Esophagus mucosa (tissue), 1 donor: ENCODE data around the gene TEP1. TPM values are rescaled to one million over a fixed set of nuclear protein-coding genes. Genes with fewer than 3 reads are reported as not detected.
A peak's percentile ranks its signal among the peaks of the same experiment; 100 is the strongest.
"Not testable (repeated sequence)": the region's sequence is repeated elsewhere in the genome, so short reads cannot be mapped to it uniquely, and the experiment has no call there.

Source experiments
- ATAC-seq: fragments of 200-7000 bp; cut with Tn5 transposase; one replicate; pipeline ENCODE4 v1.9.1; 2020
- total RNA-seq: library from RNA; stranded (reverse); gene quantifications from one replicate; pipeline ENCODE4 v1.2.4, GENCODE V29; 2023
- donor health status: DM: yes; HTN: yes; CAD: no.

TEP1 gene
- total RNA-seq, 1 donor from 2014 or later: 17.2 TPM

- ATAC-seq: not testable (repeated sequence)
Observed at GRCh38 chr14:20341032-20341431, 72.3 kb downstream of the TEP1 start.

- no peak for ATAC-seq
Observed at GRCh38 chr14:20334017-20334416, 79.3 kb downstream of the TEP1 start.

GRCh38 chr14:20333494-20333841, 79.8 kb downstream of the TEP1 start:
- ATAC-seq: no peak

DNA sequence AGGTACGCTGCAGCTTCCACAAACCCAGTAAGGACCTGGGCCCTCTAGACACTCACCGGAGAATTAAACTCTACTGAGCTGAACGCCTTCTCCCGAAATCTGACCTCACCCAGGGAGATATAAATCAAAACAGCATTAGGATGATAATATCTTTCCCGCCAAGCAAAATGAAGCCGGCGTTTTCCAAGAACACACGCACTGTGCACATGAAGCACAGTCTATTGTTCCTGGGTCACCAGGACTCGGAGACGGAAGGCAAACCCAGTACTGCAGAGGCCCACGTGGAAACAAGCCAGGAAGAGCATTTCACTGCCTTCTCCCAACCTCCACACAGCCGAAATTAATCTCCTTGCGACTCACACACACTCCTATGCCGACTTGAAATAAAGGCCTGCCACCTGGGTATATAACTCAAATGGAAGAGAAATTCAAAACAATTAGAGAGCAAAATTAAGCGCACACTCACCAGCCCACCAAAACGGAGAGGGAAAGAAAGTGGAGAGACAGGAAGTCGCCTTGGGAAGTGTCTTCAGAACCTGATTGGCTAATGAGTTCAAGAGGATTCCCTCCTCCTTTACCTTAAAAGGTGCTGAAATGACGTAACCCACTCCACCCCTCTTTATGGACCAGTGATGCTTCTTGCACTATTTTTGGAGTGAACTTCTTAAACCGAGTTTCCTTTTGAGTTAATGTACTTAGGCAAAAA, 80.4 kb downstream of the TEP1 start, which contains the start of gene CCNB1IP1:
TSS of gene CCNB1IP1 (minus strand) at position 492 of the 706 bp plus-strand sequence. CDS start 16,756 bp downstream, outside the sequence.
- peak; percentile 98 for ATAC-seq

DNA sequence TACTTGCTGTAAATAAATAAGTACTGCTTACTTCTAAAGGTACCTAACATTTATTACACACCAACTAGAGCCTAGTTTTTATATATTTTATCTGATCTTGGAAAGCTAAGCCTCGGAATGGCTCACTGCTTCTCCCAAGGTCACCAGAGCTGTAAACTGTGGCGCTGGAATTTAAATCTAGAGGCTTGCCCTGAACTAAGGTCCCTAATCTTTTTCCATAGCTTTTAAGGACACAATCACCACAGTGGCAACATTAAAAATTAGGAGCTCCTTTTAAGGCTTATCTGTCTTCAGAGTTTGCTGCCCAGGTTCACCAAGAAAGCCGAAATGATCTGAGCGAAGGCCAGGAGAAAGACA, 80.9 kb downstream of the TEP1 start:
- no peak for ATAC-seq

GRCh38 chr14:20331053-20331613, 82.2 kb downstream of the TEP1 start:
- no peak for ATAC-seq

- ATAC-seq: no peak
Observed at GRCh38 chr14:20329355-20329754, 83.9 kb downstream of the TEP1 start.

DNA sequence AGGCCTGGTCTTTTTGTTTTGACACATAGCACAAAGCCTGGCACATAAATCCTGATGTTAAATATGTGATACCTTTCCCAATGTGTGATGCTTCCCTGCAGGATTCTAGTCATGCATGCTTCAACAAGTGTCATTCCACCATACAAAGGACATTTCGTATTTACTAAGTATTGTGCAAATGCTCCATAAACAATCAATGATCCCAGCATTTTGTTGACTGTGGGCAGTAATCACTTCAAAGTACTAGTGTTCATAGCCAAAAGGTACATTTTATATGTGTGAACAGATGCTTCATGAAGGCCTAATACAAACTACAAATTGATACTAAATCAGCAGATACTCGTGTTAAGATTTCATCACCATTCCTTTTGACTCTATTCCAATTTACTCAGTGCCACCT, 84.6 kb downstream of the TEP1 start:
- no peak for ATAC-seq

DNA sequence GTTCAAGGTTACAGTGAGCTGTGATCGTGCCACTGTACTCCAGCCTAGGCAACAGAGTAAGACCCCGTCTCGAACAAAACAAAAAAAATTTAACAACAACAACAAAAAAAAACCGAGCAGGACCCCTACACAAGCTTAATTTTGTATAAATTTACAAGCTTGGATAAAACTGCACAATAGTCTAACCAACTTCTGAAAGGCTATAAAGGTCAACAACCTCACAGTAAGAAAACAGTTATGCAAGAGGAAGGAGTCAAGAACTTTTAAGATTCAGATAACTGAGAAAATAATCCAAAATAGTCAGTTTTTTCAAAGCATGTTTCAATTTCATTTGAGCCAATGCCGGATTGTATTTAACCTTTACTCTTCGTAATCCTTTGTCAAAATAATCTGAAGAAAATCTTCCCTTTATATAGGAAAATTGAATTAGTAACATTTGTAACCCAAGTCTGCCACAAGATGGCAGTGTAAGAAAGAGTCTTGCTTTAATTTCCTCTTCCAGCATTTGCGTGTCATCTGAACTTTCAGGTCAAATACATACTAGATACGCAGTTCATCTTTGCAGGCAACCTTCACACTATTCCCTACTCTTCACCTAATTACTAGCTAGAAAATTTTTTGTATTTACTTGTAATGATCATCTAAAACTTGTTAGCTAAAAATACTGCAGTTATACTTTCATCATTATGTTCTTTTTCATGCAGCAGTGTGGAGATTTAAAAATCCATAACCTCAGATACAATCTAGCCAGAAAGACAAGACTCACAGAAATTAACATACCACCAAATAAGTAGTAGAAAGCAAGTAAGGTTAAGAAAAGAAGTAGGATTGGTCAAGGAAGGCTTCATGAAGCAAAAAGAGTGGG, 86.1 kb downstream of the TEP1 start:
- peak; percentile 57 for ATAC-seq

DNA sequence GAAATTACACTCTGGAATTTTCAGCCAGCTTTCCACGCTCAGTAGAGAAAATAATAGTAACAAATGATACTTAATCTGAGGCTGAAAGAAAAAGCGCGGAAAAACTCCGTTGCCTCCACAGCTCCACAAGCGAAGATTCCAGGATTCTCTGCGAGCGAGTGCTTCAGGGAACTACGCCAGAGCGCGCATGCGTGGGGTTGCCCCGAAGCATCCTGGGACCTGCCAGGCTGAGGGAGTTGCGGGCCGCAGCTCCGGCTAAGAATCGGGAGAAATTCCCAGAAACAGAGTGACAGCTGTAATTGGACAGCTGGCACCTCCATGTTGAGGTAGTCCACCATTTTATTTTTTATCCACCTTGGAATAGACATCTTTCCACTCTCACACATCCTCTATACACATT, 95.6 kb downstream of the TEP1 start:
- ATAC-seq: no peak

Other genes with a start within 250 kb of the TEP1 start
- not detected for gene OR11G2, start 222.6 kb downstream of the TEP1 start, total RNA-seq
- gene OR11H6, start 189.8 kb downstream of the TEP1 start, total RNA-seq: not detected
- gene OR11H7, start 184.5 kb downstream of the TEP1 start, total RNA-seq: not detected
- gene OR11H4, start 174.2 kb downstream of the TEP1 start, total RNA-seq: not detected
- gene TTC5, start 107.5 kb downstream of the TEP1 start, total RNA-seq: 10.5 TPM
- gene CCNB1IP1, start 80.2 kb downstream of the TEP1 start, total RNA-seq: 27.9 TPM
- gene PARP2, start 69.9 kb downstream of the TEP1 start, total RNA-seq: 14.1 TPM
- 0.04 TPM for gene KLHL33, start 22.7 kb upstream of the TEP1 start, total RNA-seq
- gene OSGEP, start 41.3 kb upstream of the TEP1 start, total RNA-seq: 16.2 TPM
- 119 TPM for gene APEX1, start 41.7 kb upstream of the TEP1 start, total RNA-seq
- gene PIP4P1, start 47.9 kb upstream of the TEP1 start, total RNA-seq: 22.8 TPM
- gene PNP, start 55.9 kb upstream of the TEP1 start, total RNA-seq: 76.4 TPM
- 0.52 TPM for gene RNASE10, start 92.0 kb upstream of the TEP1 start, total RNA-seq
- not detected for gene RNASE9, start 147.5 kb upstream of the TEP1 start, total RNA-seq
- not detected for gene RNASE11, start 174.5 kb upstream of the TEP1 start, total RNA-seq
- gene RNASE12, start 177.9 kb upstream of the TEP1 start, total RNA-seq: not detected
- not detected for gene OR6S1, start 228.2 kb upstream of the TEP1 start, total RNA-seq